Karpas-422 (cell line): ENCODE measurements around the gene ANKRA2. TPM values are rescaled to one million over a fixed set of nuclear protein-coding genes. Genes with fewer than 3 reads are reported as not detected.

Experiments used
- DNase-seq: peaks from one replicate; pipeline ENCODE4 v3.0.0-alpha.2; 2015
- H2AFZ ChIP-seq: fragments of 200-600 bp; sonication (generic); 2 replicates; pipeline ENCODE4 v1.6.1; 2014; ENCODE audit warnings: antibody characterized with exemption, low read length, mixed read lengths
- H3K27ac ChIP-seq: fragments of 200-600 bp; sonication (generic); 2 replicates; pipeline ENCODE4 v1.5.1; 2014; ENCODE audit warnings: mild to moderate bottlenecking, low read length, moderate library complexity
- H3K27me3 ChIP-seq: fragments of 200-600 bp; sonication (generic); 2 replicates; pipeline ENCODE4 v1.6.1; 2014; ENCODE audit warnings: low read length, mixed read lengths
- H3K36me3 ChIP-seq: fragments of 200-600 bp; sonication (generic); 2 replicates; pipeline ENCODE4 v1.6.1; 2014; ENCODE audit warnings: low read length, mixed read lengths; ENCODE audit not compliant: insufficient read depth
- H3K4me1 ChIP-seq: fragments of 200-600 bp; sonication (generic); 2 replicates; pipeline ENCODE4 v1.6.1; 2014; ENCODE audit warnings: mild to moderate bottlenecking, low read length, mixed read lengths
- H3K4me2 ChIP-seq: fragments of 200-600 bp; sonication (generic); 2 replicates; pipeline ENCODE4 v1.6.1; 2014; ENCODE audit warnings: low read length, low read depth, mild to moderate bottlenecking; ENCODE audit not compliant: poor library complexity, severe bottlenecking
- H3K4me3 ChIP-seq: fragments of 200-600 bp; sonication (generic); 2 replicates; pipeline ENCODE4 v1.5.1; 2014; ENCODE audit warnings: mild to moderate bottlenecking, antibody characterized with exemption, low read length, mixed read lengths
- H3K79me2 ChIP-seq: fragments of 200-600 bp; sonication (generic); 2 replicates; pipeline ENCODE4 v1.6.1; 2014; ENCODE audit warnings: mild to moderate bottlenecking, low read length, mixed read lengths
- H3K9ac ChIP-seq: fragments of 200-600 bp; sonication (generic); 2 replicates; pipeline ENCODE4 v1.6.0; 2014; ENCODE audit warnings: low read length
- H3K9me2 ChIP-seq: fragments of 200-600 bp; sonication (generic), shearing (Covaris generic); replicated peaks from 2 replicates; pipeline ENCODE4 v1.6.0; 2014; ENCODE audit warnings: mild to moderate bottlenecking, low read length, moderate library complexity; ENCODE audit not compliant: insufficient read depth
- H3K9me3 ChIP-seq: fragments of 300-700, 200-600 bp; sonication (generic); 2 replicates; pipeline ENCODE4 v1.6.1; 2014; ENCODE audit warnings: low read length, mixed read lengths
- H4K20me1 ChIP-seq: fragments of 200-600 bp; sonication (generic); 2 replicates; pipeline ENCODE4 v1.6.1; 2014; ENCODE audit warnings: mild to moderate bottlenecking, antibody characterized with exemption, low read length, low read depth; ENCODE audit not compliant: insufficient read depth
- total RNA-seq: library from RNA; depleted of rRNA; stranded (reverse); fragments of >200 nt; shearing (Covaris generic); gene quantifications from 2 replicates; pipeline ENCODE4 v1.2.3, GENCODE V29; 2014; ENCODE audit warnings: low replicate concordance

Gene ANKRA2
- total RNA-seq, 1 experiment from 2014 or later: 32.3 TPM

- Histone ChIP-seq H3K79me2 (peaks cover 84% of the 10 kb centered on the region), H3K36me3 (peaks cover 36% of the 10 kb centered on the region), H2AFZ (0 out of 2 replicates have a peak overlapping the region, but pooled peaks have one; percentile 39)
These were observed 619 bp upstream of the ANKRA2 start for GRCh38 chr5:73565969-73566547.

GRCh38 chr5:73564675-73565074, 764 bp downstream of the ANKRA2 start:
- DNase-seq: peak; percentile 59
- Histone ChIP-seq H4K20me1 (no peaks in the 10 kb centered on the region), H3K36me3 (peaks cover 29% of the 10 kb centered on the region), H3K4me3 (peak overlapping the region; percentile 95), H2AFZ (peak overlapping the region; percentile 80; the same call in 1 of the 2 replicates), H3K4me2 (peak overlapping the region; percentile 96), H3K4me1 (peaks cover 29% of the 10 kb centered on the region), H3K9ac (peak overlapping the region; percentile 92), H3K9me2 (no peaks in the 10 kb centered on the region), H3K9me3 (no peaks in the 10 kb centered on the region), H3K27me3 (no peaks in the 10 kb centered on the region), H3K79me2 (peaks cover 70% of the 10 kb centered on the region), H3K27ac (peak overlapping the region; percentile 66)

More at GRCh38 chr5:73565969-73566547, 619 bp upstream of the ANKRA2 start:
- Histone ChIP-seq H3K27ac (no peak overlapping the region), H3K9me3 (no peaks in the 10 kb centered on the region), H3K9me2 (no peaks in the 10 kb centered on the region), H3K9ac (peak overlapping the region; percentile 92), H3K4me1 (peaks cover 29% of the 10 kb centered on the region), H3K4me2 (peak overlapping the region; percentile 96), H4K20me1 (no peaks in the 10 kb centered on the region), H3K27me3 (no peaks in the 10 kb centered on the region), H3K4me3 (peak overlapping the region; percentile 95)
- peak; percentile 50 for DNase-seq

- no peak overlapping the region; the same call in 1 of the 2 replicates for H3K27ac ChIP-seq
- H3K36me3 ChIP-seq: peaks cover 23% of the 10 kb centered on the region
- no peak for DNase-seq
- peak overlapping the region; percentile 92 for H3K9ac ChIP-seq
- no peaks in the 10 kb centered on the region for H4K20me1 ChIP-seq
- H3K4me2 ChIP-seq: peak overlapping the region; percentile 96
- peaks cover 63% of the 10 kb centered on the region for H3K79me2 ChIP-seq
- H3K9me3 ChIP-seq: no peaks in the 10 kb centered on the region
- no peak overlapping the region for H2AFZ ChIP-seq
- no peaks in the 10 kb centered on the region for H3K9me2 ChIP-seq
- peaks cover 29% of the 10 kb centered on the region for H3K4me1 ChIP-seq
- no peaks in the 10 kb centered on the region for H3K27me3 ChIP-seq
- H3K4me3 ChIP-seq: peak overlapping the region; percentile 95
These were observed 1.4 kb downstream of the ANKRA2 start for GRCh38 chr5:73564018-73564417.

GRCh38 chr5:73558950-73559349, 6.5 kb downstream of the ANKRA2 start:
- H3K9me3 ChIP-seq: no peaks in the 10 kb centered on the region
- peaks cover 16% of the 10 kb centered on the region for H3K79me2 ChIP-seq
- H3K27me3 ChIP-seq: no peaks in the 10 kb centered on the region
- no peak for DNase-seq
- no peak overlapping the region for H3K27ac ChIP-seq
- H3K4me1 ChIP-seq: peaks cover 8% of the 10 kb centered on the region
- H3K4me3 ChIP-seq: no peak overlapping the region
- H3K9me2 ChIP-seq: no peaks in the 10 kb centered on the region
- no peak overlapping the region for H2AFZ ChIP-seq
- no peaks in the 10 kb centered on the region for H4K20me1 ChIP-seq
- H3K4me2 ChIP-seq: no peak overlapping the region
- no peak overlapping the region for H3K9ac ChIP-seq
- H3K36me3 ChIP-seq: peaks cover 24% of the 10 kb centered on the region

GRCh38 chr5:73552642-73553041, 12.8 kb downstream of the ANKRA2 start:
- no peaks in the 10 kb centered on the region for H4K20me1 ChIP-seq
- H3K9me3 ChIP-seq: no peaks in the 10 kb centered on the region
- H3K9me2 ChIP-seq: no peaks in the 10 kb centered on the region
- no peaks in the 10 kb centered on the region for H3K79me2 ChIP-seq
- no peak overlapping the region for H3K4me2 ChIP-seq
- H3K27ac ChIP-seq: no peak overlapping the region
- no peaks in the 10 kb centered on the region for H3K4me1 ChIP-seq
- no peak overlapping the region for H2AFZ ChIP-seq
- DNase-seq: no peak
- H3K9ac ChIP-seq: no peak overlapping the region
- H3K36me3 ChIP-seq: peaks cover 20% of the 10 kb centered on the region
- H3K4me3 ChIP-seq: no peak overlapping the region
- H3K27me3 ChIP-seq: no peaks in the 10 kb centered on the region

GRCh38 chr5:73550016-73550415, 15.4 kb downstream of the ANKRA2 start:
- Histone ChIP-seq H4K20me1 (no peaks in the 10 kb centered on the region), H3K4me3 (no peak overlapping the region), H3K27me3 (no peaks in the 10 kb centered on the region), H3K4me1 (no peaks in the 10 kb centered on the region), H3K4me2 (no peak overlapping the region), H3K9ac (no peak overlapping the region), H2AFZ (no peak overlapping the region), H3K9me3 (no peaks in the 10 kb centered on the region), H3K79me2 (no peaks in the 10 kb centered on the region), H3K27ac (no peak overlapping the region), H3K36me3 (peaks cover 12% of the 10 kb centered on the region), H3K9me2 (no peaks in the 10 kb centered on the region)
- no peak for DNase-seq

GRCh38 chr5:73545403-73545779, 20.0 kb downstream of the ANKRA2 start:
- H3K27ac ChIP-seq: no peak overlapping the region
- no peaks in the 10 kb centered on the region for H3K9me2 ChIP-seq
- no peak overlapping the region for H3K4me2 ChIP-seq
- no peak for DNase-seq
- no peaks in the 10 kb centered on the region for H3K36me3 ChIP-seq
- no peak overlapping the region for H3K4me3 ChIP-seq
- H3K9me3 ChIP-seq: no peaks in the 10 kb centered on the region
- no peaks in the 10 kb centered on the region for H3K4me1 ChIP-seq
- no peaks in the 10 kb centered on the region for H4K20me1 ChIP-seq
- no peak overlapping the region for H2AFZ ChIP-seq
- no peak overlapping the region for H3K9ac ChIP-seq
- H3K27me3 ChIP-seq: no peaks in the 10 kb centered on the region
- H3K79me2 ChIP-seq: no peaks in the 10 kb centered on the region

GRCh38 chr5:73544429-73545402, 20.7 kb downstream of the ANKRA2 start:
- no peaks in the 10 kb centered on the region for H3K79me2 ChIP-seq
- no peaks in the 10 kb centered on the region for H3K9me3 ChIP-seq
- no peaks in the 10 kb centered on the region for H3K4me1 ChIP-seq
- H3K36me3 ChIP-seq: no peaks in the 10 kb centered on the region
- no peak overlapping the region for H3K27ac ChIP-seq
- H3K9me2 ChIP-seq: no peaks in the 10 kb centered on the region
- DNase-seq: no peak
- peak overlapping the region; percentile 27; the same call in 1 of the 2 replicates for H2AFZ ChIP-seq
- H3K27me3 ChIP-seq: no peaks in the 10 kb centered on the region
- H3K4me2 ChIP-seq: no peak overlapping the region
- H3K9ac ChIP-seq: no peak overlapping the region
- H3K4me3 ChIP-seq: no peak overlapping the region
- no peaks in the 10 kb centered on the region for H4K20me1 ChIP-seq
